Brain microvascular endothelial cell (primary cell): Measurements from ENCODE around the gene TJP1.
"Not testable (repeated sequence)": the region's sequence is repeated elsewhere in the genome, so short reads cannot be mapped to it uniquely, and the experiment has no call there.

Experiments used
- DNase-seq: peaks from one replicate; pipeline ENCODE4 v3.0.0-alpha.2; 2020
- H3K27ac ChIP-seq: fragments of 250-450 bp; sonication (Bioruptor Pico); 2 replicates; pipeline ENCODE4 v1.5.1; 2020; ENCODE audit warnings: mild to moderate bottlenecking, moderate library complexity
- H3K27me3 ChIP-seq: fragments of 250-450 bp; sonication (Bioruptor Pico); replicated peaks from 2 replicates; pipeline ENCODE4 v1.5.1; 2020; ENCODE audit warnings: mild to moderate bottlenecking
- H3K36me3 ChIP-seq: fragments of 250-450 bp; sonication (Bioruptor Pico); replicated peaks from 2 replicates; pipeline ENCODE4 v1.5.1; 2020; ENCODE audit warnings: mild to moderate bottlenecking
- H3K4me3 ChIP-seq: 2 replicates; pipeline ENCODE4 v1.5.1; 2011; ENCODE audit warnings: low read depth, mild to moderate bottlenecking, control low read depth, low read length, moderate library complexity
- CTCF ChIP-seq: IDR thresholded peaks from 2 replicates; pipeline ENCODE4 v1.5.1; 2011; ENCODE audit warnings: low read depth, mild to moderate bottlenecking, moderate library complexity, low read length, control low read depth, inconsistent platforms; ENCODE audit errors: missing control alignments
- in situ Hi-C: cut with HindIII; loops from 2 replicates; pipeline ENCODE4 v1.10.0; 2017; ENCODE audit warnings: low sequenced_read_pairs, low pct_ligation_motif_present

Gene TJP1

GRCh38 chr15:29736012-29736743, 86.1 kb downstream of the TJP1 start:
- peak; percentile 24 for DNase-seq
- in situ Hi-C loops: no loop called here
- Histone ChIP-seq H3K27me3 (no peaks in the 10 kb centered on the region), H3K27ac (no peak overlapping the region), H3K36me3 (peaks cover 31% of the 10 kb centered on the region), H3K4me3 (no peak overlapping the region)
- TF ChIP-seq CTCF: no peak

GRCh38 chr15:29734917-29735572, 87.2 kb downstream of the TJP1 start:
- Histone ChIP-seq H3K27ac (no peak overlapping the region), H3K36me3 (peaks cover 28% of the 10 kb centered on the region), H3K27me3 (no peaks in the 10 kb centered on the region), H3K4me3 (no peak overlapping the region)
- TF ChIP-seq CTCF: no peak
- peak; percentile 29 for DNase-seq
- in situ Hi-C loops: no loop called here

- in situ Hi-C loops: no loop called here
- no peak for TF ChIP-seq CTCF
These were observed 90.4 kb downstream of the TJP1 start for GRCh38 chr15:29731865-29732264.

GRCh38 chr15:29730471-29730870, 91.8 kb downstream of the TJP1 start:
- in situ Hi-C loops, H3K27ac ChIP-seq, H3K4me3 ChIP-seq, DNase-seq, H3K27me3 ChIP-seq: not testable (repeated sequence)
- H3K36me3 ChIP-seq: peaks cover 48% of the 10 kb centered on the region

More at GRCh38 chr15:29731865-29732264, 90.4 kb downstream of the TJP1 start:
- Histone ChIP-seq H3K36me3 (peaks cover 35% of the 10 kb centered on the region), H3K4me3 (no peak overlapping the region), H3K27ac (no peak overlapping the region), H3K27me3 (no peaks in the 10 kb centered on the region)
- DNase-seq: no peak

GRCh38 chr15:29728418-29728817, 93.8 kb downstream of the TJP1 start:
- in situ Hi-C loops: no loop called here

More at GRCh38 chr15:29728418-29728817, 93.8 kb downstream of the TJP1 start:
- H3K36me3 ChIP-seq: peaks cover 60% of the 10 kb centered on the region
- no peaks in the 10 kb centered on the region for H3K27me3 ChIP-seq
- DNase-seq: no peak
- H3K4me3 ChIP-seq: no peak overlapping the region
- no peak overlapping the region for H3K27ac ChIP-seq
- no peak for TF ChIP-seq CTCF
